ENCODE results near the gene BPIFB2.

BPIFB2 gene

GRCh38 chr20:33004141-33004751 lies 3.3 kb upstream of the BPIFB2 start, which contains the start of gene SUN5:
Gene SUN5, minus strand, starts transcription at chr20:33004433. Its CDS starts 93 bp downstream, at chr20:33004340.
- DNase-seq, result peak in 1 of 10 donors; percentile 31
- intact Hi-C loops (cut with DNase I), result no loop called here

- intact Hi-C loops (cut with DNase I), result no loop called here
- DNase-seq, result no peak
Measured at GRCh38 chr20:33005132-33005566, 2.4 kb upstream of the BPIFB2 start.

- DNase-seq, result peak in 1 of 10 donors; percentile 58
- intact Hi-C loops (cut with DNase I), result no loop called here
Measured at GRCh38 chr20:33005908-33006775, 1.4 kb upstream of the BPIFB2 start.

- intact Hi-C loops (cut with DNase I), result no loop called here
- peak in 1 of 10 donors; percentile 12 for DNase-seq
Measured at GRCh38 chr20:33006776-33007375, 628 bp upstream of the BPIFB2 start.

- peak in 1 of 10 donors; percentile 45 for DNase-seq
- intact Hi-C loops (cut with DNase I), result no loop called here
Measured at GRCh38 chr20:33008336-33009213, 1.1 kb downstream of the BPIFB2 start.

- DNase-seq, result peak in 2 of 10 donors; percentile 6 to 81
- intact Hi-C loops (cut with DNase I), result loop anchor here (10.0 kb wide), 1 partner anchor 205 kb away; the partner anchor contains the start of gene BPIFA3
Measured at GRCh38 chr20:33009214-33010132, 2.0 kb downstream of the BPIFB2 start.

GRCh38 chr20:33010133-33010504 lies 2.6 kb downstream of the BPIFB2 start:
- DNase-seq, result peak in 1 of 10 donors; percentile 14
- intact Hi-C loops (cut with DNase I), result loop anchor here (10.0 kb wide), 1 partner anchor 205 kb away; the partner anchor contains the start of gene BPIFA3

GRCh38 chr20:33010674-33011449 lies 3.4 kb downstream of the BPIFB2 start:
- DNase-seq, result peak in 1 of 10 donors; percentile 19
- intact Hi-C loops (cut with DNase I), result loop anchor here (10.0 kb wide), 1 partner anchor 204 kb away; the partner anchor contains the start of gene BPIFA3

- peak in 1 of 10 donors; percentile 51 for DNase-seq
- intact Hi-C loops (cut with DNase I), result loop anchor here (10.0 kb wide), 1 partner anchor 202 kb away; the partner anchor contains the start of gene BPIFA3
Measured at GRCh38 chr20:33012327-33013189, 5.1 kb downstream of the BPIFB2 start.

GRCh38 chr20:33013701-33014326 lies 6.3 kb downstream of the BPIFB2 start:
- intact Hi-C loops (cut with DNase I), result loop anchor here (10.0 kb wide), 1 partner anchor 201 kb away; the partner anchor contains the start of gene BPIFA3

GRCh38 chr20:33014336-33015113 lies 7.0 kb downstream of the BPIFB2 start:
- DNase-seq, result peak in 1 of 10 donors; percentile 67
- intact Hi-C loops (cut with DNase I), result loop anchor here (10.0 kb wide), 1 partner anchor 200 kb away; the partner anchor contains the start of gene BPIFA3

More at GRCh38 chr20:33013701-33014326, 6.3 kb downstream of the BPIFB2 start:
- DNase-seq, result no peak

GRCh38 chr20:33015114-33015484 lies 7.6 kb downstream of the BPIFB2 start:
- intact Hi-C loops (cut with DNase I), result loop anchor here (10.0 kb wide), 1 partner anchor 200 kb away; the partner anchor contains the start of gene BPIFA3
- DNase-seq, result peak in 2 of 10 donors; percentile 17 to 69

- intact Hi-C loops (cut with DNase I), result loop anchor here (10.0 kb wide), 1 partner anchor 199 kb away; the partner anchor contains the start of gene BPIFA3
- DNase-seq, result peak in 1 of 10 donors; percentile 53
Measured at GRCh38 chr20:33015700-33016580, 8.4 kb downstream of the BPIFB2 start.

- DNase-seq, result peak in 1 of 10 donors; percentile 61
- intact Hi-C loops (cut with DNase I), result loop anchor here (10.0 kb wide), 1 partner anchor 198 kb away; the partner anchor contains the start of gene BPIFA3
Measured at GRCh38 chr20:33016581-33017109, 9.1 kb downstream of the BPIFB2 start.
